H1 (cell line): ENCODE data around the gene ITGA5. TPM values are rescaled to one million over a fixed set of nuclear protein-coding genes. Genes with fewer than 3 reads are reported as not detected.

Source experiments
- CTCF ChIA-PET: fragments of 300-600 bp; sonication (Branson Sonifier 250); formaldehyde crosslinking; loops from one replicate; lab custom pipeline; 2021; ENCODE audit not compliant: partially characterized antibody; lab: Charles Lee
- POLR2A ChIA-PET: fragments of 300-600 bp; sonication (Branson Sonifier 250); formaldehyde crosslinking; loops from one replicate; lab custom pipeline; 2021; ENCODE audit warnings: inconsistent platforms; ENCODE audit not compliant: partially characterized antibody; lab: Charles Lee
- DNase-seq, 2 experiments: peaks; one replicate each; pipeline versions ENCODE4 v3.0.0 to v3.0.0-alpha.2; 2010 to 2022; ENCODE audit warnings: low spot score in 2 of 2, low read depth in 1 of 2, mixed read lengths in 1 of 2
- FAIRE-seq: peaks from 2 replicates; lab custom pipeline; 2011; peaks lifted over from hg19 to GRCh38; lab: Jason Lieb, UNC
- H2AFZ ChIP-seq: 2 replicates; pipeline ENCODE4 v1.8.1; 2012; ENCODE audit warnings: low read length, inconsistent platforms
- H2AK5ac ChIP-seq: 2 replicates; pipeline ENCODE4 v1.6.1; 2013; ENCODE audit warnings: low read depth, low read length
- H2BK120ac ChIP-seq: replicated peaks from 2 replicates; pipeline ENCODE3; 2013; ENCODE audit warnings: low read depth, low read length, inconsistent platforms
- H2BK12ac ChIP-seq: 2 replicates; pipeline ENCODE4 v1.6.1; 2013; ENCODE audit warnings: low read depth, low read length
- H2BK15ac ChIP-seq: 2 replicates; pipeline ENCODE4 v1.6.1; 2013; ENCODE audit warnings: low read length
- H2BK20ac ChIP-seq: 2 replicates; pipeline ENCODE4 v1.6.1; 2013; ENCODE audit warnings: low read length
- H2BK5ac ChIP-seq: 2 replicates; pipeline ENCODE4 v1.6.1; 2013; ENCODE audit warnings: low read depth, low read length
- H3K14ac ChIP-seq: 2 replicates; pipeline ENCODE4 v1.6.1; 2013; ENCODE audit warnings: inconsistent platforms; ENCODE audit not compliant: insufficient read length
- H3K18ac ChIP-seq: 2 replicates; pipeline ENCODE4 v1.6.1; 2013; ENCODE audit warnings: low read length; ENCODE audit errors: extremely low read depth
- H3K23ac ChIP-seq: 2 replicates; pipeline ENCODE4 v1.6.1; 2013; ENCODE audit warnings: inconsistent platforms; ENCODE audit not compliant: insufficient read length
- H3K23me2 ChIP-seq: 2 replicates; pipeline ENCODE4 v1.6.1; 2013; ENCODE audit warnings: low read depth, low read length
- H3K27ac ChIP-seq: 2 replicates; pipeline ENCODE4 v1.6.1; 2011; ENCODE audit warnings: low read depth, low read length, inconsistent platforms
- H3K27me3 ChIP-seq, 4 experiments: replicated peaks in 1 of 4; 1 replicate in 1 of 4; 2 replicates in 3 of 4; pipeline versions ENCODE4 v1.6.1 to v1.8.1; 2011 to 2013; ENCODE audit warnings: low read length in 3 of 4, mild to moderate bottlenecking in 3 of 4, inconsistent platforms in 2 of 4, mixed read lengths in 2 of 4, moderate library complexity in 1 of 4; ENCODE audit not compliant: control insufficient read depth in 3 of 4, insufficient read depth in 3 of 4; ENCODE audit errors: extremely low read depth in 1 of 4
- H3K36me3 ChIP-seq, 4 experiments: 2 replicates each; pipeline versions ENCODE4 v1.6.1 to v1.8.1; 2011 to 2013; ENCODE audit warnings: mild to moderate bottlenecking in 4 of 4, low read length in 3 of 4, moderate library complexity in 2 of 4, control low read depth in 1 of 4, inconsistent platforms in 1 of 4; ENCODE audit not compliant: insufficient read depth in 4 of 4, control insufficient read depth in 2 of 4
- H3K4ac ChIP-seq: replicated peaks from 2 replicates; pipeline ENCODE3; 2013; ENCODE audit warnings: low read length, low read depth, mixed read lengths, inconsistent platforms; ENCODE audit not compliant: insufficient read length
- H3K4me1 ChIP-seq, 4 experiments: replicated peaks in 1 of 4; 1 replicate in 1 of 4; 2 replicates in 3 of 4; pipeline versions ENCODE4 v1.6.1 to v1.8.1; 2011 to 2013; ENCODE audit warnings: low read length in 3 of 4, inconsistent platforms in 2 of 4, mixed read lengths in 1 of 4; ENCODE audit not compliant: insufficient read depth in 4 of 4, control insufficient read depth in 3 of 4
- H3K4me2 ChIP-seq, 2 experiments: 2 replicates each; pipeline versions ENCODE4 v1.6.1 to v1.8.1; 2011 to 2013; ENCODE audit warnings: low read depth in 2 of 2, low read length in 2 of 2, control low read depth in 1 of 2, inconsistent platforms in 1 of 2, mild to moderate bottlenecking in 1 of 2; ENCODE audit not compliant: insufficient read depth in 1 of 2
- H3K4me3 ChIP-seq, 4 experiments: fragments of 200-600, 300-600 bp in 1 of 4; sonication (generic), shearing (Covaris generic), sonication (Bioruptor Twin) in 1 of 4; 2 replicates each; pipeline versions ENCODE4 v1.5.1 to v1.8.1; 2011 to 2016; ENCODE audit warnings: low read length in 4 of 4, low read depth in 3 of 4, control low read depth in 2 of 4, inconsistent platforms in 2 of 4, mild to moderate bottlenecking in 2 of 4, mixed read lengths in 1 of 4, moderate library complexity in 1 of 4; ENCODE audit not compliant: insufficient read depth in 2 of 4; ENCODE audit errors: extremely low read depth in 1 of 4
- H3K56ac ChIP-seq: replicated peaks from 2 replicates; pipeline ENCODE3; 2013; ENCODE audit warnings: low read depth, mild to moderate bottlenecking, mixed read lengths, low read length, inconsistent platforms; ENCODE audit not compliant: insufficient read length
- H3K79me1 ChIP-seq: 2 replicates; pipeline ENCODE4 v1.6.1; 2013; ENCODE audit warnings: low read depth, low read length, control low read depth
- H3K79me2 ChIP-seq, 2 experiments: 2 replicates each; pipeline versions ENCODE4 v1.6.1 to v1.8.1; 2012 to 2013; ENCODE audit warnings: low read length in 2 of 2, mild to moderate bottlenecking in 2 of 2, inconsistent platforms in 1 of 2; ENCODE audit not compliant: insufficient read depth in 2 of 2, control insufficient read depth in 1 of 2
- H3K9ac ChIP-seq, 4 experiments: replicated peaks in 1 of 4; 1 replicate in 1 of 4; 2 replicates in 3 of 4; pipeline versions ENCODE4 v1.6.1 to v1.8.1; 2011 to 2013; ENCODE audit warnings: low read depth in 3 of 4, low read length in 3 of 4, control low read depth in 2 of 4, mild to moderate bottlenecking in 2 of 4, moderate library complexity in 2 of 4, inconsistent platforms in 1 of 4; ENCODE audit errors: extremely low read depth in 1 of 4
- H3K9me3 ChIP-seq, 2 experiments: 2 replicates each; pipeline versions ENCODE4 v1.6.1 to v1.8.1; 2012 to 2013; ENCODE audit warnings: mild to moderate bottlenecking in 2 of 2, moderate library complexity in 2 of 2, control low read depth in 1 of 2, inconsistent platforms in 1 of 2, low read depth in 1 of 2, low read length in 1 of 2, mixed read lengths in 1 of 2; ENCODE audit not compliant: insufficient read depth in 2 of 2
- H4K20me1 ChIP-seq, 2 experiments: replicated peaks in 1 of 2; 2 replicates each; pipeline versions ENCODE3 to v1.8.1; 2011 to 2013; ENCODE audit warnings: inconsistent platforms in 2 of 2, low read length in 2 of 2, mild to moderate bottlenecking in 1 of 2; ENCODE audit not compliant: insufficient read depth in 2 of 2, control insufficient read depth in 1 of 2
- H4K5ac ChIP-seq: 2 replicates; pipeline ENCODE4 v1.6.1; 2013; ENCODE audit warnings: low read length, low read depth, mixed read lengths, inconsistent platforms; ENCODE audit not compliant: insufficient read length
- H4K8ac ChIP-seq: 2 replicates; pipeline ENCODE4 v1.8.0; 2013; ENCODE audit warnings: mild to moderate bottlenecking, moderate library complexity, low read length, inconsistent platforms; ENCODE audit not compliant: insufficient read depth; ENCODE audit errors: extremely low read depth
- H4K91ac ChIP-seq: replicated peaks from 2 replicates; pipeline ENCODE3; 2013; ENCODE audit warnings: low read length, mixed read lengths, inconsistent platforms; ENCODE audit not compliant: insufficient read length
- WGBS, 2 experiments: shearing (Covaris generic) in 1 of 2; methylation state at CpG; one replicate each; pipeline versions ENCODE4 v1.1.6 to v1.1.7; 2013 to 2015; ENCODE audit warnings: low lambda C conversion rate in 2 of 2, mixed read lengths in 2 of 2, inconsistent platforms in 1 of 2, low coverage in 1 of 2, missing lambda C conversion rate in 1 of 2; ENCODE audit not compliant: insufficient replicate concordance in 2 of 2, insufficient coverage in 1 of 2, insufficient read length in 1 of 2; ENCODE audit errors: extremely low coverage in 1 of 2, missing lambda C conversion rate in 1 of 2; 5-methylcytosine and 5-hydroxymethylcytosine counted together
- polyA plus RNA-seq, 7 experiments: library from polyadenylated mRNA; depleted of rRNA in 3 of 7; stranded (reverse) in 5 of 7; unstranded in 2 of 7; fragments of >200 nt in 5 of 7; fragments of 200-250 nt in 2 of 7; gene quantifications; 1 replicate in 5 of 7; 2 replicates in 1 of 7; 4 replicates in 1 of 7; pipeline versions ENCODE4 v1.2.1 to v1.2.3, GENCODE V29; 2011 to 2013; ENCODE audit warnings: missing spikeins in 2 of 7, mixed read lengths in 2 of 7
- total RNA-seq: library from RNA; stranded (reverse); fragmentation: NEBNext Ultra II Directional; extraction: Animal tissue kit (Norgen Biotek cat#: 25700); gene quantifications from 2 replicates; pipeline ENCODE4 v1.2.1, GENCODE V29; 2021

The ITGA5 gene
- total and polyA plus RNA-seq, 2 of the 8 experiments (the other 6 are each of a cell fraction or from before 2014, with no cell fraction given), result 11.6 to 19.4 TPM

DNA sequence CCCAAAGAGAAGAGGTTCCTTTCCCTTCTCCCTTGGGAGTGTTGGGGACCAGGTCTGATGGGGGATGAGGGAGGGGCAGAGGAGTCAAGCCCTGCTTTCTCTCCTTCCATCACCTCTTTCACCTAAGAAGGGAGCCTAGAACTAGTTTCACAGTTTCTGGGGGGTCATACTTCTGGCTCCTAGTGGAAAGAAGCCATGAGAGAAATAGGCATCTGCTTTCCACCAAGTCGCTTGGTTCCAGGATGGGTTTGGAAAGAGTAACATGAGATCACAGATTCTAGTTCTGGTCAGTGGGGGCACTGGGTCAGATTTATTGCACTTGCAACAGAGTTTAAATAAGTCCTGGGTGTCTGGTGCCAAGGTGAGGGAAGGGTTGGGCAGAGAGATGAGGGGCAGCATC, 24.1 kb downstream of the ITGA5 start:
- Histone ChIP-seq H4K8ac (no peak overlapping the region), H3K23ac (no peak overlapping the region), H3K4me3 (no peak overlapping the region), H3K18ac (no peak overlapping the region), H3K27ac (no peak overlapping the region), H2BK20ac (no peak overlapping the region), H3K9ac (no peak overlapping the region), H2BK15ac (no peak overlapping the region), H4K91ac (no peak overlapping the region), H3K36me3 (peaks cover 3 to 9% (median 7%) of the 10 kb centered on the region in 4 experiments; a peak in 4 of 8 replicates), H3K79me2 (no peaks in the 10 kb centered on the region), H3K56ac (no peak overlapping the region), H3K9me3 (no peaks in the 10 kb centered on the region), H3K4me1 (peaks cover 5 to 21% (median 15%) of the 10 kb centered on the region in 4 experiments), H4K20me1 (peaks cover 0 to 2% of the 10 kb centered on the region in 2 experiments), H2BK120ac (no peak overlapping the region), H4K5ac (no peak overlapping the region), H3K23me2 (peaks cover 7% of the 10 kb centered on the region; the same call in 1 of the 2 replicates), H3K79me1 (no peaks in the 10 kb centered on the region), H2BK12ac (no peak overlapping the region), H3K4ac (no peak overlapping the region), H2AFZ (no peak overlapping the region), H2AK5ac (no peak overlapping the region), H2BK5ac (no peak overlapping the region), H3K27me3 (peaks cover 0 to 4% (median 0%) of the 10 kb centered on the region in 4 experiments; a peak in 2 of 7 replicates), H3K14ac (no peak overlapping the region), H3K4me2 (no peak overlapping the region)
- ChIA-PET CTCF (interaction anchor here (1.4 to 12.3 kb wide), 5 partner anchors 9 to 41 kb away, joined by 6 to 742 read pairs (median 168); partner anchors contain the start of genes ITGA5 and ZNF385A), POLR2A (no interaction called here)
- no peak for DNase-seq
- WGBS, 2 experiments, result 81% methylated on average over 1 of the region's 1 CpG; no CpG with 5 or more reads in 1 of the 2 experiments
- FAIRE-seq, result no peak
